HepG2 (cell line): ENCODE data around the gene CACNG8. TPM values are rescaled to one million over a fixed set of nuclear protein-coding genes. Genes with fewer than 3 reads are reported as not detected.

Experiments used
- ATAC-seq: fragments of 200-7000 bp; cut with Tn5 transposase; 3 replicates; pipeline ENCODE4 v1.9.1; 2020; ENCODE audit warnings: mild to moderate bottlenecking, moderate library complexity
- BruUV-seq: library from RNA; stranded (reverse); fragments of 400-500 nt; replicated peaks from 2 replicates; lab custom pipeline; 2021; lab: Mats Ljungman, UMichigan
- CTCF ChIA-PET: fragments of 300-600 bp; formaldehyde crosslinking; extraction: SDS; loops from one replicate; lab custom pipeline; 2021; ENCODE audit warnings: low total read pairs, inconsistent platforms, low intra/inter-chr PET ratio; lab: Yijun Ruan, JAX
- POLR2A ChIA-PET: fragments of 350-600 bp; sonication (Branson Sonifier 250); formaldehyde crosslinking; loops from one replicate; lab custom pipeline; 2020; ENCODE audit warnings: antibody characterized with exemption, inconsistent platforms; lab: Yijun Ruan, JAX
- DNase-seq: peaks from one replicate; pipeline ENCODE4 v3.0.0-alpha.2; 2015; ENCODE audit warnings: low spot score
- FAIRE-seq: peaks from 3 replicates; lab custom pipeline; 2011; peaks lifted over from hg19 to GRCh38; lab: Jason Lieb, UNC
- H2AFZ ChIP-seq: one replicate; pipeline ENCODE4 v1.6.1; 2011; ENCODE audit warnings: low read length, inconsistent platforms
- H3K27ac ChIP-seq: fragments of 300-600 bp; 3 replicates; pipeline ENCODE4 v1.8.0; 2011; ENCODE audit warnings: mixed run types, mild to moderate bottlenecking, mixed read lengths, low read length, inconsistent platforms; ENCODE audit not compliant: insufficient read depth; ENCODE audit errors: extremely low read length
- H3K27me3 ChIP-seq, 2 experiments: fragments of 200-600 bp in 1 of 2; 2 replicates in 1 of 2; 3 replicates in 1 of 2; pipeline versions ENCODE4 v1.6.0 to v1.8.0; 2011; ENCODE audit warnings: low read length in 2 of 2, mild to moderate bottlenecking in 2 of 2, moderate library complexity in 2 of 2, inconsistent platforms in 1 of 2; ENCODE audit not compliant: insufficient read depth in 2 of 2, control insufficient read depth in 1 of 2
- H3K36me3 ChIP-seq, 2 experiments: fragments of 200-600 bp in 1 of 2; replicated peaks in 1 of 2; 2 replicates in 1 of 2; 3 replicates in 1 of 2; pipeline versions ENCODE4 v1.5.1 to v1.8.0; 2011; ENCODE audit warnings: low read length in 2 of 2, inconsistent platforms in 1 of 2; ENCODE audit not compliant: insufficient read depth in 2 of 2, control insufficient read depth in 1 of 2
- H3K4me1 ChIP-seq: 2 replicates; pipeline ENCODE4 v1.5.1; 2012; ENCODE audit warnings: low read length, inconsistent platforms; ENCODE audit not compliant: insufficient read depth
- H3K4me2 ChIP-seq: 2 replicates; pipeline ENCODE4 v1.6.0; 2011; ENCODE audit warnings: low read depth, low read length, inconsistent platforms
- H3K4me3 ChIP-seq, 3 experiments: fragments of 200-600 bp in 1 of 3; sonication (generic), shearing (Covaris generic) in 1 of 3; replicated peaks in 1 of 3; 2 replicates each; pipeline ENCODE4 v1.5.1; 2011 to 2016; ENCODE audit warnings: low read length in 3 of 3, inconsistent platforms in 2 of 3, low read depth in 2 of 3, mild to moderate bottlenecking in 2 of 3, control low read depth in 1 of 3, mixed read lengths in 1 of 3; ENCODE audit not compliant: insufficient read depth in 1 of 3
- H3K79me2 ChIP-seq: one replicate; pipeline ENCODE4 v1.6.1; 2011; ENCODE audit warnings: low read length, inconsistent platforms; ENCODE audit not compliant: insufficient read depth
- H3K9ac ChIP-seq: 2 replicates; pipeline ENCODE4 v1.6.0; 2011; ENCODE audit warnings: mild to moderate bottlenecking, low read depth, low read length, inconsistent platforms; ENCODE audit not compliant: insufficient read depth
- H3K9me3 ChIP-seq: 2 replicates; pipeline ENCODE4 v1.5.1; 2012; ENCODE audit warnings: mild to moderate bottlenecking, low read length
- H4K20me1 ChIP-seq: 2 replicates; pipeline ENCODE4 v1.6.0; 2011; ENCODE audit warnings: inconsistent platforms, mild to moderate bottlenecking, low read length, moderate library complexity; ENCODE audit not compliant: insufficient read depth
- ATAD3A ChIP-seq: sonication (generic); formaldehyde crosslinking; IDR thresholded peaks from 2 replicates; pipeline ENCODE4 v1.4.0; 2020; ENCODE audit warnings: missing genetic modification reagents
- GPBP1L1 ChIP-seq: sonication (generic); formaldehyde crosslinking; IDR thresholded peaks from 2 replicates; pipeline ENCODE4 v1.5.0; 2020; ENCODE audit warnings: mild to moderate bottlenecking, missing genetic modification reagents
- NR1H2 ChIP-seq: sonication (generic); formaldehyde crosslinking; IDR thresholded peaks from 2 replicates; pipeline ENCODE4 v1.8.1; 2022; ENCODE audit warnings: low read depth, missing genetic modification reagents, borderline replicate concordance
- PRMT3 ChIP-seq: sonication (generic); formaldehyde crosslinking; IDR thresholded peaks from 2 replicates; pipeline ENCODE4 v1.8.1; 2022; ENCODE audit warnings: low read depth, mild to moderate bottlenecking, moderate library complexity, missing genetic modification reagents, borderline replicate concordance
- ZNF382 ChIP-seq: sonication (generic); formaldehyde crosslinking; IDR thresholded peaks from 2 replicates; pipeline ENCODE4 v1.5.0; 2020; ENCODE audit warnings: missing genetic modification reagents, mild to moderate bottlenecking, borderline replicate concordance
- WGBS: methylation state at CpG from one replicate; pipeline ENCODE4 v1.1.6; 2017; ENCODE audit warnings: low lambda C conversion rate; 5-methylcytosine and 5-hydroxymethylcytosine counted together
- in situ Hi-C: cut with HindIII; loops from 2 replicates; pipeline ENCODE4 v1.10.0; 2017; ENCODE audit warnings: low pct_unique_long_range_greater_than_20kb; ENCODE audit not compliant: extremely low pct_ligation_motif_present
- intact Hi-C: fragments of 100-400 bp; cut with micrococcal nuclease; formaldehyde crosslinking; loops from one replicate; pipeline ENCODE4 v1.10.0; 2022; ENCODE audit not compliant: unreplicated experiment
- polyA plus RNA-seq, 8 experiments: library from polyadenylated mRNA; depleted of rRNA in 3 of 8; stranded (reverse) in 7 of 8; unstranded in 1 of 8; fragments of >200 nt; fragmentation: Illumina TruSeq in 4 of 8; extraction: Trizol in 4 of 8; gene quantifications; 2 replicates each; pipeline versions ENCODE4 v1.2.1 to v1.2.3, GENCODE V29; 2011 to 2016; ENCODE audit warnings: low read depth in 4 of 8, missing spikeins in 1 of 8, mixed read lengths in 1 of 8; ENCODE audit not compliant: insufficient read depth in 1 of 8
- total RNA-seq, 5 experiments: library from RNA; depleted of rRNA; stranded (reverse); fragments of >200 nt; fragmentation: Illumina TruSeq; extraction: Trizol; gene quantifications; 2 replicates each; pipeline ENCODE4 v1.2.3, GENCODE V29; 2016; ENCODE audit warnings: low read depth in 1 of 5
- TF ChIP-seq, protein P1 (sequence below): sonication (generic); formaldehyde crosslinking; IDR thresholded peaks from 2 replicates; pipeline ENCODE4 v1.5.0; 2020; ENCODE audit warnings: mild to moderate bottlenecking, missing genetic modification reagents
- TF ChIP-seq, protein P2 (sequence below): sonication (generic); formaldehyde crosslinking; IDR thresholded peaks from 2 replicates; pipeline ENCODE4 v1.5.1; 2020; ENCODE audit warnings: mild to moderate bottlenecking, missing genetic modification reagents
- TF ChIP-seq, protein P3 (sequence below), 2 experiments: sonication (generic) in 1 of 2; formaldehyde crosslinking in 1 of 2; IDR thresholded peaks; 2 replicates each; pipeline versions ENCODE4 v1.6.1 to v1.9.0; 2014 to 2022; ENCODE audit warnings: antibody characterized with exemption in 1 of 2, borderline replicate concordance in 1 of 2, inconsistent platforms in 1 of 2, low read depth in 1 of 2, missing genetic modification reagents in 1 of 2

The CACNG8 gene
- total and polyA plus RNA-seq, 2 of the 13 experiments (the other 11 are each of a cell fraction or from before 2014, with no cell fraction given), result not detected

DNA sequence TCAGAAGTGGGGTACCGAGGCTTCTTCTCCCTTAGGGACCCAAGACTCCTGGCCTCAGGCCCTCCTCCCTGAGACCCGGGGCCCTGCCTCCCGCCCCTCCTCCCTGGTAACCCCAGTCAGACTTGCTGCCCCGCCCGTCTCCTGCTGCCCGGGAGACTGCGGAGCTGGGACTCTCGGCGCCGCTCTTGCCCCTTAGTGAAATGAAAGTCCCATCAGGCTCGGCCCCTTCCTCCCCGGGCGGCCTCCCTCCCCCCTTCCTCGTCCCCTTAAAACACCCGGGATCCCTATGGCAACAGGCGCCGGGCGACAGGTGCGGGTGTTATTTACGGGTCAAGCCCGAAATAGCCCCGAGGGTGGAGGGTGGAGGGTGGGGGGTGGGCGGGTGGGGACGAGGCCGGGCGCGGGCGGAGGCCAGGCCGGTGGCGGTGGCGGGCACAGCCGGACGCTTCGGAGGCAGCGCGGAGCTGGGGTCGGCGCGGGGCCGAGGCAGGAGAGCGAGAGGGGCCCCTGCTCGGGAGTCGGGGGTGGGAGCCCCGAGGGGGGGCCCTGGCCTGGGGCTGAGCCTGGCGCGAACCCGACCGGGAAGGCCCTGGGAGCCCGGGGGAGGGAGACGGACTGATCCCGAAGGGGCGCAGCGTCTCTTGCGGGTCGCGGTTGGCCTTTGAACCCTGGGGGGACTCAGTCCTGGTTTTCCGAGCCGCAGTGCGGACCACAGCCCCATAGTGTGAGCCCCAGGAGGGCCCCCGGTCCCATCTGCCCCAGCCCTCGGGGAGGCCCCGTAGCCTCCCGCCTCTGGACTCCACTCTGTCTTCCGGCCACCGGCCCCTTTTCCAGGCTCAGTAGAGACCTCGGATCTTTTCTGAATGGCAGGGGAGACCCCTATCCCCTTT, 28.7 kb downstream of the CACNG8 start, which contains the start of gene CACNG6:
Gene CACNG6 (plus strand): TSS at position 414 of the 890 bp plus-strand sequence. CDS start 1,241 bp downstream, outside the sequence.
- H2AFZ ChIP-seq, result no peak within 1 kb of the TSS
- peak within 1 kb of the TSS; percentile 21 to 55 (median 23); a peak in 3 of 6 replicates for H3K4me3 ChIP-seq
- H4K20me1 ChIP-seq, result no peaks in the 10 kb centered on the region
- no peaks in the 10 kb centered on the region for H3K9me3 ChIP-seq
- 9% methylated on average over 27 of the region's 66 CpGs for WGBS
- ChIA-PET POLR2A (no interaction called here), CTCF (no interaction called here)
- H3K4me2 ChIP-seq, result peak within 1 kb of the TSS; percentile 27; the same call in 1 of the 2 replicates
- FAIRE-seq, result no peak
- no peaks in the 10 kb centered on the region for H3K79me2 ChIP-seq
- no TSS peak for BruUV-seq
- H3K27me3 ChIP-seq, result peaks cover 8 to 53% of the 10 kb centered on the region in 2 experiments
- H3K27ac ChIP-seq, result no peak within 1 kb of the TSS
- in situ Hi-C loops, result no loop called here
- DNase-seq, result no peak
- peak; percentile 38 for ATAC-seq
- no peak within 1 kb of the TSS for H3K9ac ChIP-seq
- intact Hi-C loops, result no loop called here
- H3K36me3 ChIP-seq, result no peaks in the 10 kb centered on the region
- no peaks in the 10 kb centered on the region for H3K4me1 ChIP-seq
- no peak for TF ChIP-seq PRMT3 (CRISPR knock-in tag)
- TF ChIP-seq, protein P1, sequence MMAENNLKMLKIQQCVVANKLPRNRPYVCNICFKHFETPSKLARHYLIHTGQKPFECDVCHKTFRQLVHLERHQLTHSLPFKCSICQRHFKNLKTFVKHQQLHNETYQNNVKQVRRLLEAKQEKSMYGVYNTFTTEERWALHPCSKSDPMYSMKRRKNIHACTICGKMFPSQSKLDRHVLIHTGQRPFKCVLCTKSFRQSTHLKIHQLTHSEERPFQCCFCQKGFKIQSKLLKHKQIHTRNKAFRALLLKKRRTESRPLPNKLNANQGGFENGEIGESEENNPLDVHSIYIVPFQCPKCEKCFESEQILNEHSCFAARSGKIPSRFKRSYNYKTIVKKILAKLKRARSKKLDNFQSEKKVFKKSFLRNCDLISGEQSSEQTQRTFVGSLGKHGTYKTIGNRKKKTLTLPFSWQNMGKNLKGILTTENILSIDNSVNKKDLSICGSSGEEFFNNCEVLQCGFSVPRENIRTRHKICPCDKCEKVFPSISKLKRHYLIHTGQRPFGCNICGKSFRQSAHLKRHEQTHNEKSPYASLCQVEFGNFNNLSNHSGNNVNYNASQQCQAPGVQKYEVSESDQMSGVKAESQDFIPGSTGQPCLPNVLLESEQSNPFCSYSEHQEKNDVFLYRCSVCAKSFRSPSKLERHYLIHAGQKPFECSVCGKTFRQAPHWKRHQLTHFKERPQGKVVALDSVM (CRISPR knock-in tag), result peak; percentile 62; the same call in 1 of the 2 replicates
- TF ChIP-seq, protein P2, sequence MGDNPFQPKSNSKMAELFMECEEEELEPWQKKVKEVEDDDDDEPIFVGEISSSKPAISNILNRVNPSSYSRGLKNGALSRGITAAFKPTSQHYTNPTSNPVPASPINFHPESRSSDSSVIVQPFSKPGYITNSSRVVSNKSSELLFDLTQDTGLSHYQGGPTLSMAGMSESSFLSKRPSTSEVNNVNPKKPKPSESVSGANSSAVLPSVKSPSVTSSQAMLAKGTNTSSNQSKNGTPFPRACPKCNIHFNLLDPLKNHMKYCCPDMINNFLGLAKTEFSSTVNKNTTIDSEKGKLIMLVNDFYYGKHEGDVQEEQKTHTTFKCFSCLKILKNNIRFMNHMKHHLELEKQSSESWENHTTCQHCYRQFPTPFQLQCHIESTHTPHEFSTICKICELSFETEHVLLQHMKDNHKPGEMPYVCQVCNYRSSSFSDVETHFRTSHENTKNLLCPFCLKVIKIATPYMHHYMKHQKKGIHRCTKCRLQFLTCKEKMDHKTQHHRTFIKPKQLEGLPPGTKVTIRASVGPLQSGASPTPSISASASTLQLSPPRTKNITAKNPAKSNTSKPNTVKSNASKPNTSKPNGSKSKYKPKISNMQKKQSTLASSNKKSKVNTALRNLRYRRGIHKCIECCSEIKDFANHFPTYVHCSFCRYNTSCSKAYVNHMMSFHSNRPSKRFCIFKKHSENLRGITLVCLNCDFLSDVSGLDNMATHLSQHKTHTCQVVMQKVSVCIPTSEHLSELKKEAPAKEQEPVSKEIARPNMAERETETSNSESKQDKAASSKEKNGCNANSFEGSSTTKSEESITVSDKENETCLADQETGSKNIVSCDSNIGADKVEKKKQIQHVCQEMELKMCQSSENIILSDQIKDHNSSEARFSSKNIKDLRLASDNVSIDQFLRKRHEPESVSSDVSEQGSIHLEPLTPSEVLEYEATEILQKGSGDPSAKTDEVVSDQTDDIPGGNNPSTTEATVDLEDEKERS (CRISPR knock-in tag), result no peak
- TF ChIP-seq NR1H2 (CRISPR knock-in tag), result no peak
- TF ChIP-seq GPBP1L1 (CRISPR knock-in tag), result no peak
- TF ChIP-seq, protein P3, sequence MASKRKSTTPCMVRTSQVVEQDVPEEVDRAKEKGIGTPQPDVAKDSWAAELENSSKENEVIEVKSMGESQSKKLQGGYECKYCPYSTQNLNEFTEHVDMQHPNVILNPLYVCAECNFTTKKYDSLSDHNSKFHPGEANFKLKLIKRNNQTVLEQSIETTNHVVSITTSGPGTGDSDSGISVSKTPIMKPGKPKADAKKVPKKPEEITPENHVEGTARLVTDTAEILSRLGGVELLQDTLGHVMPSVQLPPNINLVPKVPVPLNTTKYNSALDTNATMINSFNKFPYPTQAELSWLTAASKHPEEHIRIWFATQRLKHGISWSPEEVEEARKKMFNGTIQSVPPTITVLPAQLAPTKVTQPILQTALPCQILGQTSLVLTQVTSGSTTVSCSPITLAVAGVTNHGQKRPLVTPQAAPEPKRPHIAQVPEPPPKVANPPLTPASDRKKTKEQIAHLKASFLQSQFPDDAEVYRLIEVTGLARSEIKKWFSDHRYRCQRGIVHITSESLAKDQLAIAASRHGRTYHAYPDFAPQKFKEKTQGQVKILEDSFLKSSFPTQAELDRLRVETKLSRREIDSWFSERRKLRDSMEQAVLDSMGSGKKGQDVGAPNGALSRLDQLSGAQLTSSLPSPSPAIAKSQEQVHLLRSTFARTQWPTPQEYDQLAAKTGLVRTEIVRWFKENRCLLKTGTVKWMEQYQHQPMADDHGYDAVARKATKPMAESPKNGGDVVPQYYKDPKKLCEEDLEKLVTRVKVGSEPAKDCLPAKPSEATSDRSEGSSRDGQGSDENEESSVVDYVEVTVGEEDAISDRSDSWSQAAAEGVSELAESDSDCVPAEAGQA (IDR thresholded peaks at IDR 0.05; ENCODE audit: low read depth), result no peak
- TF ChIP-seq, protein P3 (CRISPR knock-in tag; IDR thresholded peaks at IDR 0.05; ENCODE audit: borderline replicate concordance), result no peak
- TF ChIP-seq ATAD3A (CRISPR knock-in tag), result no peak
- TF ChIP-seq ZNF382 (CRISPR knock-in tag), result no peak
